ENCODE results near the gene PEAR1.

- TF ChIP-seq CTCF (IDR thresholded peaks at IDR 0.05; ENCODE audit: insufficient read depth, low read length, poor library complexity, severe bottlenecking), result no peak
- no peak for TF ChIP-seq EZH2phosphoT487 (conservative IDR thresholded peaks at IDR 0.05; ENCODE audit: low read length)
Observed at GRCh38 chr1:156945881-156946661, 52.6 kb downstream of the PEAR1 start.

Measured in SU-DHL-6 (cell line).